Caco-2 (cell line): Measurements from ENCODE around the gene NR2C2. TPM values are rescaled to one million over a fixed set of nuclear protein-coding genes. Genes with fewer than 3 reads are reported as not detected.

Source experiments
- BruUV-seq: library from RNA; stranded (reverse); fragments of 400-500 nt; replicated peaks from 2 replicates; lab custom pipeline; 2021; lab: Mats Ljungman, UMichigan
- CTCF ChIA-PET: fragments of 300-600 bp; sonication (Branson Sonifier 250); formaldehyde crosslinking; loops from one replicate; lab custom pipeline; 2022; ENCODE audit warnings: antibody characterized with exemption; lab: Charles Lee
- POLR2A ChIA-PET: fragments of 300-600 bp; sonication (Branson Sonifier 250); formaldehyde crosslinking; loops from one replicate; lab custom pipeline; 2022; ENCODE audit warnings: antibody characterized with exemption; lab: Charles Lee
- DNase-seq, 2 experiments: peaks; one replicate each; pipeline versions ENCODE4 v3.0.0 to v3.0.0-alpha.2; 2020 to 2022
- H3K27me3 ChIP-seq: replicated peaks from 2 replicates; pipeline ENCODE4 v1.6.0; 2011; ENCODE audit warnings: low read length; ENCODE audit not compliant: control insufficient read depth, insufficient read depth
- H3K36me3 ChIP-seq: 2 replicates; pipeline ENCODE4 v1.5.1; 2011; ENCODE audit warnings: low read length; ENCODE audit not compliant: control insufficient read depth, insufficient read depth
- H3K4me1 ChIP-seq: fragments of 250-450 bp; sonication (Bioruptor Pico); 2 replicates; pipeline ENCODE4 v1.5.1; 2020; ENCODE audit warnings: mild to moderate bottlenecking
- H3K4me3 ChIP-seq: 2 replicates; pipeline ENCODE4 v1.5.1; 2011; ENCODE audit warnings: low read depth, mild to moderate bottlenecking, control low read depth, low read length
- H3K9me3 ChIP-seq: fragments of 250-450 bp; sonication (Bioruptor Pico); 2 replicates; pipeline ENCODE4 v1.5.1; 2020; ENCODE audit warnings: mild to moderate bottlenecking, moderate library complexity
- H3K27ac Mint-ChIP-seq: one replicate; pipeline ENCODE4 v1.8.0; 2022; ENCODE audit warnings: mixed read lengths; ENCODE audit not compliant: unreplicated experiment
- H3K27me3 Mint-ChIP-seq: one replicate; pipeline ENCODE4 v1.8.0; 2022; ENCODE audit warnings: mixed read lengths; ENCODE audit not compliant: insufficient read depth, unreplicated experiment
- H3K36me3 Mint-ChIP-seq: one replicate; pipeline ENCODE4 v1.8.0; 2022; ENCODE audit warnings: mild to moderate bottlenecking, mixed read lengths; ENCODE audit not compliant: insufficient read depth, unreplicated experiment
- H3K4me1 Mint-ChIP-seq: one replicate; pipeline ENCODE4 v1.8.0; 2022; ENCODE audit warnings: low read depth, mixed read lengths; ENCODE audit not compliant: unreplicated experiment
- H3K4me3 Mint-ChIP-seq: one replicate; pipeline ENCODE4 v1.8.0; 2022; ENCODE audit warnings: mild to moderate bottlenecking, moderate library complexity, mixed read lengths; ENCODE audit not compliant: unreplicated experiment
- H3K9me3 Mint-ChIP-seq: one replicate; pipeline ENCODE4 v1.8.0; 2022; ENCODE audit warnings: mixed read lengths; ENCODE audit not compliant: unreplicated experiment
- CTCF ChIP-seq, 2 experiments: fragments of 200-600 bp in 1 of 2; IDR thresholded peaks; 1 replicate in 1 of 2; 2 replicates in 1 of 2; pipeline versions ENCODE4 v1.5.1 to v1.8.0; 2011 to 2022; ENCODE audit warnings: antibody characterized with exemption in 1 of 2, control low read depth in 1 of 2, inconsistent platforms in 1 of 2, low read depth in 1 of 2, low read length in 1 of 2, mild to moderate bottlenecking in 1 of 2, moderate library complexity in 1 of 2; ENCODE audit not compliant: insufficient read depth in 1 of 2, severe bottlenecking in 1 of 2, unreplicated experiment in 1 of 2
- intact Hi-C: fragments of 100-400 bp; cut with micrococcal nuclease; formaldehyde crosslinking; loops from one replicate; pipeline ENCODE4 v1.10.0; 2022; ENCODE audit not compliant: unreplicated experiment
- total RNA-seq: library from RNA; stranded (reverse); gene quantifications from 2 replicates; pipeline ENCODE4 v1.2.3, GENCODE V29; 2022

The NR2C2 gene
- total RNA-seq, 1 experiment from 2014 or later, result 37.0 TPM

- H3K4me3 Mint-ChIP-seq, result no peak overlapping the region
- H3K9me3 Mint-ChIP-seq, result no peaks in the 10 kb centered on the region
- Histone ChIP-seq H3K36me3 (no peaks in the 10 kb centered on the region; the same call in 1 of the 2 replicates), H3K4me3 (no peak overlapping the region), H3K27me3 (no peaks in the 10 kb centered on the region), H3K4me1 (no peaks in the 10 kb centered on the region), H3K9me3 (no peaks in the 10 kb centered on the region; the same call in 1 of the 2 replicates)
- ChIA-PET POLR2A (no interaction called here), CTCF (no interaction called here)
- TF ChIP-seq CTCF (IDR thresholded peaks at IDR 0.05; ENCODE audit: insufficient read depth in 1 of 2, low read depth in 1 of 2, low read length in 1 of 2, severe bottlenecking in 1 of 2, unreplicated experiment in 1 of 2), result no peak
- H3K27ac Mint-ChIP-seq, result no peak overlapping the region
- peaks cover 14% of the 10 kb centered on the region for H3K4me1 Mint-ChIP-seq
- peaks cover 28% of the 10 kb centered on the region for H3K36me3 Mint-ChIP-seq
- no peak for DNase-seq
- H3K27me3 Mint-ChIP-seq, result no peaks in the 10 kb centered on the region
- intact Hi-C loops, result no loop called here
- no TSS peak for BruUV-seq
Observed at GRCh38 chr3:14957153-14957552, 9.8 kb downstream of the NR2C2 start.

DNA sequence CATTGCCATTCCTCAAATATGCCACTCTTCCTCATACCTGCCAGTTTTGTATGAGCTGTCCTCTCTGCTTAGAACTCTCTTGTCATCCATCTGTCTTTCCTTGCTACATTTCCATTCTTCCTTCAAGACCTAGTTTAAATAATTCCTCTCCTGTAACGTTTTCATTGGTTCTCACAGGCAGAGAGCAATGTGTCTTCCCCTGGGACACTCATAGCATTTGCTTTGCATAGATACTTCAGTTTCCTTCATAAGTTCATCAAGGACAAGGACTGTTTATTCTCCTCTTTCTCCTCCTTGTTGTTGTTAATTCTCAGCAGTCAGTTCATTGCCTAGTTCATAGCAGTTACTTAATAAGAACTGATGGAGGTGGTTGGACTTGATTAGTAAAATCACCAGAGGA is 10.5 kb downstream of the NR2C2 start:
- H3K27me3 Mint-ChIP-seq, result no peaks in the 10 kb centered on the region

GRCh38 chr3:14959359-14959943 is 12.1 kb downstream of the NR2C2 start:
- Mint-ChIP-seq H3K27ac (no peak overlapping the region), H3K27me3 (no peaks in the 10 kb centered on the region), H3K9me3 (no peaks in the 10 kb centered on the region), H3K4me1 (peaks cover 14% of the 10 kb centered on the region), H3K36me3 (peaks cover 34% of the 10 kb centered on the region), H3K4me3 (no peak overlapping the region)
- no TSS peak for BruUV-seq
- no peaks in the 10 kb centered on the region for H3K27me3 ChIP-seq
- no peaks in the 10 kb centered on the region for H3K4me1 ChIP-seq
- TF ChIP-seq CTCF (IDR thresholded peaks at IDR 0.05; ENCODE audit: insufficient read depth in 1 of 2, low read depth in 1 of 2, low read length in 1 of 2, severe bottlenecking in 1 of 2, unreplicated experiment in 1 of 2), result no peak
- CTCF ChIA-PET, result no interaction called here
- H3K9me3 ChIP-seq, result no peaks in the 10 kb centered on the region; the same call in 1 of the 2 replicates
- DNase-seq, result no peak
- POLR2A ChIA-PET, result no interaction called here
- intact Hi-C loops, result no loop called here
- no peaks in the 10 kb centered on the region; the same call in 1 of the 2 replicates for H3K36me3 ChIP-seq
- H3K4me3 ChIP-seq, result no peak overlapping the region

More for the DNA sequence above, 10.5 kb downstream of the NR2C2 start:
- Mint-ChIP-seq H3K9me3 (no peaks in the 10 kb centered on the region), H3K4me1 (peaks cover 14% of the 10 kb centered on the region), H3K4me3 (no peak overlapping the region), H3K36me3 (peaks cover 36% of the 10 kb centered on the region), H3K27ac (no peak overlapping the region)
- H3K4me3 ChIP-seq, result no peak overlapping the region
- no peaks in the 10 kb centered on the region for H3K27me3 ChIP-seq
- CTCF ChIA-PET, result no interaction called here
- POLR2A ChIA-PET, result no interaction called here
- TF ChIP-seq CTCF (IDR thresholded peaks at IDR 0.05; ENCODE audit: insufficient read depth in 1 of 2, low read depth in 1 of 2, low read length in 1 of 2, severe bottlenecking in 1 of 2, unreplicated experiment in 1 of 2), result no peak
- no TSS peak for BruUV-seq
- no peaks in the 10 kb centered on the region; the same call in 1 of the 2 replicates for H3K9me3 ChIP-seq
- intact Hi-C loops, result no loop called here
- no peaks in the 10 kb centered on the region for H3K4me1 ChIP-seq
- no peak for DNase-seq
- H3K36me3 ChIP-seq, result no peaks in the 10 kb centered on the region; the same call in 1 of the 2 replicates
